ENCODE results near the gene ABCC3.
A peak's percentile ranks its signal among the peaks of the same experiment; 100 is the strongest.

Gene ABCC3

DNA sequence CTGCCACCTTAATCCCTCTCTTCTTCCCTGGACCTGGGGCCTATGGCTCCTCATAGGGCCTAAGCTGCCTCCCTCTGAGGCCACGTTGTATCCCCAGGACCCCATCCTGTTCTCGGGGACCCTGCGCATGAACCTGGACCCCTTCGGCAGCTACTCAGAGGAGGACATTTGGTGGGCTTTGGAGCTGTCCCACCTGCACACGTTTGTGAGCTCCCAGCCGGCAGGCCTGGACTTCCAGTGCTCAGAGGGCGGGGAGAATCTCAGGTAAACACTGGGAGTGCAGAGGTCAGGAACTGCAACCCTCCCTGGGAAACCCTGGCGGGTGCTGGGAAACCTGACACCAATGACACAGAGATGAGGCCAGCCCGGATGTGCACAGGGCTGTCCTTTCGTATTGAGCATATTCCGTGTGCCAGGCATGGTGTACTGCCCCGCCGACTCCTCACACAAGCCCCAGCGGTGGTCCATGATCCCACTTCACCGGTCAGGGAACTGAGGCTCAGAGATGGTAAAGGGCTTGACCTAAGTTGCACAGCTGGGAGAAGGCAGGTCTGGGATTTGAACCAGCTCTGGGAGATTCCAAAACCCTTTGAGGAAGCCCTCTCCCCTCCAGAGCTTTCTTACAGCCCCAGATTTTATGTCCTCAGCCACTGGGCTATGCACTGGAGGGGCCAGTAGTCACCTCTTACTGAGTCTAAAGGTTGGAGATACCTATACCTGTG lies 50.1 kb downstream of the ABCC3 start:
- DNase-seq (ENCODE audit: low spot score) = peak; percentile 75

DNA sequence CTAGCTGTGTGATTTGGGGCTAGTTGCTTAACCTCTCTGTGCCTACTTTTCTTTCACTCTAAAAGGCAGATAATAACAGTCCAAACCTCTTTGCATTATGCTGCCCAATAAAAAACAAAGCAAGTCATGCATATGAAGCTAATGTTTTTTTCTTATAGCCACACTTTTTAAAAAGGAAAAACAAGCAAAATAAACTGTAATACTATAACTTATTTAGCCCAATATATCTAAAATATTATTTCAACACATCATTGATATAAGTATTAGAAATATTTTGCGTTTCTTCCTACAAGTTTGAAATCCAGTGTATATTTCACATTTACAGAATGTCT lies 50.6 kb downstream of the ABCC3 start:
- DNase-seq (ENCODE audit: low spot score) = no peak

DNA sequence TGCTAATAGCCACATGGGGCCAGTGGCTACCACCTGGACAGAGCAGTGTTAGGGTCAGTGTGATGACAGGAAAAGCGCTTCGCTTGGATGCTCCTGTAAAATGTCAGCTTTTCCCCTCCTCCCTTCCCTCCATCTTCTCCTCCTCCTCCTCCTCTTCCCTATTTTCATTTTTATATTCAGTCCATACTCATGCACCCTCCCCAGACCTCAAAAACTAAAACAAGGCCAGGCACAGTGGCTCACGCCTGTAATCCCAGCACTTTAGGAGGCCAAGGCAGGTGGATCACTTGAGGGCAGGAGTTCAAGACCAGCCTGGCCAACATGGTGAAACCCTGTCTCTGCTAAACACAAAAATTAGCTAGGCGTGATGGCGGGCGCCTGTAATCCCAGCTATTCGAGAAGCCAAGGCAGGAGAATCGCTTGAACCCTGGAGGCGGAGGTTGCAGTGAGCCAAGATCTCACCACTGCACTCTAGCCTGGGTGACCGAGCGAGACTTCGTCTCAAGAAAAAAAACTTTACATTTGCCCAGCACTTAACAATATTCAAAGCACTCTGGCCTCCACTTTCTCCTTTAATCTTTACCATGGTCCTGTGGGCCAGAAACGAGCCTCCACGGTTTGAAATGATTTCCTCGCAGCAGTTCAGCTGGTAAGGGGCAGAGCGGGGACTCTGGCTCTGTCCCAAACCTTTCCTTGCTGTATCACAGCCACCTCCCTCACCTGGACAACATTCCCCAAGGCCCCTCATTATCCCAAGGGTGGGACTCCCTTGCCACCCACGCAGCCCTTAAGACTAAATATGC lies 51.2 kb downstream of the ABCC3 start:
- no peak for DNase-seq (ENCODE audit: low spot score)

DNA sequence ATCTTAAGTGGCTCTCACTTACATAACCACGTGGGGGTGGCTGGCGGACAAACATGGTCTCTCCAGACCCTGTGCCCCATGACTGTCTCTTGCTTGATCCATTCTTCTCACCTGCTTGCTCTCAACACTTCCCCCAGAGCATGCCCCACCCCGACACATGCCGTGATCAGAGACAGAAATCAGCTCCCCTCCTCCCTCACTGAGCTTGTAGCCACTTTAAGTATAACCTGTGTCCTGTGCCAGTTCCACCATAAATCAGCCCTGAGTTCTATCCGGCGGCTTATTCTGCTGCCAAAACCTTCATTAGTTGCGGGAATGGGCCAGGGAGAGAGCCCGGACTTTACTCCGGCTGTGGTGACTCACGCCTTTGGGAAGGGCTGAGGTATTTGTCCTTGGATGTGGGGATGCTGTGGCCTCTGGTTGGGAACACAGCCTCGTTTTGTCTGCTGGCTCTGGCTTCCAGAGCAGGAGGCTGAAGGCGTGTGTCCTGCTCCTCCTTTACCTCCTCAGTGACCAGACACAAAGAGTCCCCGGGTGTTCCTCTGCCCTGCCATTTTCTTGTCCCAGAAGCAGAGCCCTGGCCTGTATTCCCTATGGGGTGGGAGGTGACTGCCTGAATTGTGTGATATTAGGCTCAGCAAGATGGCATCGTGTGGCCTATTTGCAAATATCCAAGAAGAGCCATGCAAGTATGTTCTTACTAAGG lies 52.0 kb downstream of the ABCC3 start:
- peak; percentile 95 for DNase-seq (ENCODE audit: low spot score)

DNA sequence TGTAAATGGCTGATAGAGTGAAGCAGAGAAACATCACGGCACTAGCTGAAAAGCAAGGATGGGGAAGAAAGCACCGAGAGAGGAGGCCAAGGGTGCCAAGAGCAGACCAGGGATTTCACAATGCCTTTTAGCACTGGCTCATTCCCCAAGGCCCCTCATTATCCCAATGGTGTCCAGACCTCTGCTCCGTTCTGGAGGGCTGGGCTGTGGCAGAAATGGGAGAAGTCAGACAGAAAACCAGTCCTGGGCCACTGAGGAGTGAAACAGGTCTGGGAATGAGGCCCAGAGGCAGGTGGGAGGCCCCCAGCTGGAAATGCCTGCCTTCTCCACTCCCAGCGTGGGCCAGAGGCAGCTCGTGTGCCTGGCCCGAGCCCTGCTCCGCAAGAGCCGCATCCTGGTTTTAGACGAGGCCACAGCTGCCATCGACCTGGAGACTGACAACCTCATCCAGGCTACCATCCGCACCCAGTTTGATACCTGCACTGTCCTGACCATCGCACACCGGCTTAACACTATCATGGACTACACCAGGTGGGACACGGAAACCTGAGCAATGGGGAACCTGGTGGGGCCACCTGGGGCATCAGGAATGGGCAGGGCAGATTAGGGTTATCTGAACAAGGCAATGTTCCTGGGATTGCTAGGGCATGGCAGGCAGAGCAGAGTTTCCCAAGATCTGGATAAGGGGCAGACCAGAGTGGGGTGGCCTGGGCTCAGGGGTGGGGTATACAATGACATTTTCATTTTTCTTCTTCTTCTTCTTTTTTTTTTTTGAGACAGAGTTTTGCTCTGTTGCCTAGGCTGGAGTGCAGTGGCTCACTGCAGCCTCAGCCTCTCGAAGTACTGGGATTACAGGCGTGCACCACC lies 52.8 kb downstream of the ABCC3 start:
- peak; percentile 86 for DNase-seq (ENCODE audit: low spot score)

DNA sequence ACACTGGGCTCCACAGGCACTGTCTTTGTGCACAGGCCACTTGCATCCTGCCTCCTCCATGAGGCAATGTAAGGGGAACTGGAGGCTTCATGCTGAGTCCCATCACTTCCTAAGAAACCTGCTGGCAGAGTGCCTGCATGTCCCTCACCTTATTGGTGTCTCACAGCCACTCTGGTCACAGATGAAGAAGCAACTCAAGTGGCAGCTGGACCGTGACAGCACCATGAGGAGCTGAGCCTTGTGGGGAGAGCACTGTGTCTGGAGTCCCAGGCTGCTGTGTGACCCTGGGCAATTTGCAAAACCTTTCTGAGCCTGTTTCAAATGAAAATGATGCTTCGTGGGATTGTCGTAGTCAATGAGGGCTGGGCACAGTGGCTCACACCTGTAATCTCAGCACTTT lies 53.6 kb downstream of the ABCC3 start:
- DNase-seq (ENCODE audit: low spot score) = no peak

DNA sequence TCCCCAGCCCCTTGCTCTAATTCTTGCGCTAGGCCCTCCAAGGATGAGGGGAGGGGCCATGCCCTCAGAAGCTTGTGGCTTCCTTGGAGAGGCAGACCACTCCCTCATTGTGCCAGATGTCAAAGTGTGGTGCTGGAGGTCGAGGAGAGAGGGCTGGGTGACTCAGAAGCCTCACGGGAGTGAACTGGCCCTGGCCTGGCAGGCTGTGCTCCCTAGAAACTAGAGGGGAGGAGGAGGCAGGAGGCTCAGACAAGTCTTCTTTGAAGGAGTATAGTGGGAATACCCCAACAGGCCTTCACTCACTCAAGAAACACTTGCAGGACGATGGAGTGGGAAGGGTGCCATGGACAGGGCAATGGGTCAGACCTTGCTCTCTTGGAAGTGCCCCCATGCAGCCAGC lies 54.6 kb downstream of the ABCC3 start:
- DNase-seq (ENCODE audit: low spot score) = no peak

DNA sequence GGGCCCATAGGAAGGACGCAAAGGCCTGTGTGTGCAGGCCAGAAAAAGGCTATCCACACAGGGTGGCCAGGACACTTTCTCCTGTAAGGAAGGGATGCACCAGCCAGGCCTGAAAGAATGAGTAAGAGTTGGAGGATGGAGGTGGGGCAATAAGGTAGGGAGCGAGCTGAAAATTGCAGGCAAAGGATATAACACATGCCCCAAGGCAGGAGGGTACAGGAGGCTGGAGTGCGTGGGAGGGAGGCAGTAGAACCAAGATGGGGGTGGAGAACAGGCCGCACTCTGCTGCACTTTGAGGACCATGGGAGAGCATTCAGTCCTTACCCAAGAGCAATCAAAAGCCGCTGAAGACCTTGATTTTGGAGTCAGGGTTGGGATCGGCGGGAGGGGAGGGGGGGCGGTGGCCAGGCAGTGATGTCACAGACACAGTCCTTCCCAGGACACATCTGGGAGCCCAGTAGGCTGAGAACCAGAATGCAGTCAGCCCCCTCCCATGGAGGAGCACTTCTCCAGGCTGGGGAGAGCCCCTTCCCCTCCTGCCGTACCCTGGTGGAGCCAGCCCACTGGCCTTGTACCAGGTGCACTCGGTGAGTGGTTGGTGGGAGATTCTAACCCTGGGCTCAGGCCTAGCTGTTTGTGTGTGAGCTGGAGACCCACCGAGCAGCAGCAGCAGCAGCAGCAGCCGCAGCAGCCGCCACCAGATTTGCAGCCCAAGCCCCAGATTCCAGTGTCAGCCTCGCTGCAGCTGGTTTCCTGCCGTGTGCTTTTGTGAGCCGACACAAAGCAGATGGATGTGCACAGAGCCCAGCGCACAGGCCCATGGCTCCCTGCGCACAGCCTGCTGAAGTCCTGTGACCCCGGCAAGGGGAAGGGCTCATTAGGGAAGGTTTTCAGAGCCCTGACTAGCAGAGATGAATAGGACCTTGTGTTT lies 55.5 kb downstream of the ABCC3 start:
- no peak for DNase-seq (ENCODE audit: low spot score)

DNA sequence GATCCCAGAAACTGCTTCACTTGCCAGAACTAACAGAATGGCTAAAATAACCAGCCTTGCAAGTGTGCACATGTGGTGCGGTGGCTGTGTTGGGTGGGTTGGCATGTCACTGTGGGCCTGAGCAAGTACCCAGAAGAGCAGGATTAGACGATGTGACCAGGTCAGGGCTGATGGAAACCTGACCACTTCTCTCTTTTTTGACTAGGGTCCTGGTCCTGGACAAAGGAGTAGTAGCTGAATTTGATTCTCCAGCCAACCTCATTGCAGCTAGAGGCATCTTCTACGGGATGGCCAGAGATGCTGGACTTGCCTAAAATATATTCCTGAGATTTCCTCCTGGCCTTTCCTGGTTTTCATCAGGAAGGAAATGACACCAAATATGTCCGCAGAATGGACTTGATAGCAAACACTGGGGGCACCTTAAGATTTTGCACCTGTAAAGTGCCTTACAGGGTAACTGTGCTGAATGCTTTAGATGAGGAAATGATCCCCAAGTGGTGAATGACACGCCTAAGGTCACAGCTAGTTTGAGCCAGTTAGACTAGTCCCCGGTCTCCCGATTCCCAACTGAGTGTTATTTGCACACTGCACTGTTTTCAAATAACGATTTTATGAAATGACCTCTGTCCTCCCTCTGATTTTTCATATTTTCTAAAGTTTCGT lies 56.3 kb downstream of the ABCC3 start:
- DNase-seq (ENCODE audit: low spot score) = no peak

DNA sequence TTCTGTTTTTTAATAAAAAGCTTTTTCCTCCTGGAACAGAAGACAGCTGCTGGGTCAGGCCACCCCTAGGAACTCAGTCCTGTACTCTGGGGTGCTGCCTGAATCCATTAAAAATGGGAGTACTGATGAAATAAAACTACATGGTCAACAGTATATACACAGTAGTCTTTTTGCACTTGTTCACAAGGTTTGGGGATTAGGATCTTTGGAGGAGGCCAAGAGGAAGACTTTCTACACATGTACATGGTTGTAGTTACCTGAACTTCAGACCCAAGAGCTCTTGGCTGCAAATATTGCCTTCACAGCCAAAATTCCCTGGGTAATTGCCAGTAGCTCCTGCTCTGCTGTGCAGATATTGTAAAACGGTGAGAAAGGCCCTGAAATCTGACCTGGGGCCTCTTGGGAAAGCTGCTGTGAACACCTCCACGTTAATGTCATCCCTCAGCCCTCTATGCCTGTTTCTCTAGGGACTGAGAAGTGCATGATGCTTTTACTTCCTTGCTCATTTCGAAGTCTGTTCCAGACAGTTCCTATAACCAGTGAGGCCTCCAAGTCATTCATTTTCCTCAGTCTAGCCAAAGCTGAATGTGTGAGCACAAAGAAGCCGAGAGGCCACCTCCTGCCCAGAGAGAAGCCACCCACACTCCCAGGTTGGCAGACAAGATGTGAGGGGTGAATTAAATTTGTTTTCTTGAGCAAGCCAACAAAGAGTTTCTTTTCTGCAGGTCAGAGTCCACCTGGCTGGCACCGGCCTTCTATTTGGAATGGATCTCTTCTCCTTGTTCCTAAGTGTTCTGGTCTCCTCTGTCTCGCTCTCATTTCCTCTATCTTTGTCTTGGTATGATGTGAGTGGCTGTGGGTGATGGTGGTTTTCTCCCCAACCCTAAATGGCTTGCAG lies 57.1 kb downstream of the ABCC3 start:
- DNase-seq (ENCODE audit: low spot score) = no peak

DNA sequence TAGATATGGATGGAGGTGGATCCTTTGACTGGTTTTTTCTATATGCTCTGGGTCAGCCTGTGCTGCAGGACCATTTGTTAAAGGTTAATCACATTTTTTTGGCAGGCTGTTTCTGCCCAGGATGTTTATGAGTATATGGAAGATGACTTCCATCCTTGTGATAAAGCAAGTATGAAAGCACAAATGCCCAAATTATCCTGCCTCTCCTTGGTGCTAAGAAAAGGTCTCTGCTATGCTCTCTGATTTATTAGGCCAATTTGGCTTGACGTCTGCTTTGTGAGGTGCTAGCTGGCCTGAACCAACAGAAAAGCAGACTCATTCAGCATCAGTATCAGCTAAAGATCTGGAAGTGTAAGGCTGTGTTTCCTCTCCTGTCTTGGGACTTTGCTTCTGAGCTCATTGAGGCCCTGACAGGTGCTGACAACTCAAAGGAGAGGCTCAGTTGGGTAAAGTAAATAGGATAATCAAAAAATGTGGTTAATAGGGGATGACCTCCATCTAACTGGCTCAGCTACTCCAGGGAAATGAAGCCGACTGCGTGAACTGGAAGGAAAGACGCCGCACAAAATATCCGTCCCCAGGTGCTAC lies 57.9 kb downstream of the ABCC3 start:
- no peak for DNase-seq (ENCODE audit: low spot score)

DNA sequence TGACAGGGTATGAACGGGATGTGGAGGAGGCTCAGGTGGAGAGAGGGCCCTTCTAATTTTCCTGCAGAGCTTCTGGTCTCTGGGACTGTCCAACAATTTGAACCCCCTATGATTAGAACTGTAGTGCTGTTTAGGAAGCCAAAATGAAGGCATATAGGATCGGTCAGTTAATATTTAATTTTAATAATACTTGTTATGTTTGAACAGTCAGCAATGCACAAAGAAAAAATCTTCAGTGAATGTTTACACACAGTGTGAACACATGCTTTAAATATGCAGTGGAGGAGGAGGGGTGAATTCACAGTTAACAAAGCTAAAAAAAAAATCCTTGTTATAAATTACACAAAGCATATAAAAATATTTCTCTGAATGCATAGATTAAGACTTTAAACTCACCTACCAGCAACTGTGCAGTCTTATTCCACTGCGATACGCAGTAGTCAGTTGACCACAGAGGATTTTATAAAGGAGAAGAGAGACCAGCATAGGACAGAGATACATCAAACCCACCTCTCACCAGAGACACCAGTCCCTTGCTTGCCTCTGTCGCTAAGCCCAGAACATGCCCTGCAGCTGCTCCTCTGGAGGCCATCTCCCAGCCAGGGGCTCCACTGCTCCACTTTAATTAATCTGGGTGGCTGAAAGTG lies 58.5 kb downstream of the ABCC3 start:
- DNase-seq (ENCODE audit: low spot score) = peak; percentile 43

DNA sequence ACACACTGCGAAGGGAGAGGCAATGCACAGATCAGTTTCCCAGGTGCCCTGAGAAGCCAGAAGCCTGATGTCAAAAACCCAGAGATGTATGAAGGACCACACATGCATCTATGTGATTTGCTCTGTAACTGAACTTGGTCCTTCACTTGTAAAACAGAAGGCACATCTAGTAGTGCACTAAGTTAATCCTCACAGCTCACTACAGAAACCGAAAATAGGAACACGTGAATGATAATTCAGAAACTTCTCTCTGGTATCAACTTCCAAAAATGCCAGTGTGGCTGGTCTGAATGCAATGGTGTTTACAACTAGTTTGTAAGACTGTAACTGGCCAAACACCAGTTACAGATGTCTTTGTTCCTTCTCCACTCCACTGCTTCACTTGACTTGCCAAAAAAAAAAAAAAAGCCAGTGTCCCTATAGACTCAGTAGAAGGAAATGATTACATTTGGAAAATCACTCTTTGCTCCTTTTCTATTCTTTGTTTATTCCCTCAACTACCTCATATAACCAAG lies 61.7 kb downstream of the ABCC3 start:
- no peak for DNase-seq (ENCODE audit: low spot score)

DNA sequence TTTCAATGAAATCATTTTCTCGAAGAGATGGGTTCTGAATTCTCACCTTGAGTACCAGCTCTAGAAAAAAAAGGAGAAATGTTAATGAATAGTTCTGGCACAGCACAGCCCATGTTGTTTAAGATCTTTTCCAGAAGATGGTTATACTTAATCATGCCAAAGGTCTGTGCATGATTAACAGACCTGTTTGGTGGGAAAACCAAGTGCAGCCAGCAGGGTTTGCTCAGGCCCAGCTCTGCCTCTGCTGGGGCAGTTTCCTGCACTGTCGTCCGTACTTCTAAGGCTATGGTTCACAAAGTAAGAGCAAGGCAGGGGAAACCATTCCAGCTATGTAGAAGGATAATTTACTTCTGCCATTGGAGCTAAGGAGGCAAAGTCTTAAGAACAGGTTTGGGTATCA lies 62.4 kb downstream of the ABCC3 start:
- DNase-seq (ENCODE audit: low spot score) = no peak

DNA sequence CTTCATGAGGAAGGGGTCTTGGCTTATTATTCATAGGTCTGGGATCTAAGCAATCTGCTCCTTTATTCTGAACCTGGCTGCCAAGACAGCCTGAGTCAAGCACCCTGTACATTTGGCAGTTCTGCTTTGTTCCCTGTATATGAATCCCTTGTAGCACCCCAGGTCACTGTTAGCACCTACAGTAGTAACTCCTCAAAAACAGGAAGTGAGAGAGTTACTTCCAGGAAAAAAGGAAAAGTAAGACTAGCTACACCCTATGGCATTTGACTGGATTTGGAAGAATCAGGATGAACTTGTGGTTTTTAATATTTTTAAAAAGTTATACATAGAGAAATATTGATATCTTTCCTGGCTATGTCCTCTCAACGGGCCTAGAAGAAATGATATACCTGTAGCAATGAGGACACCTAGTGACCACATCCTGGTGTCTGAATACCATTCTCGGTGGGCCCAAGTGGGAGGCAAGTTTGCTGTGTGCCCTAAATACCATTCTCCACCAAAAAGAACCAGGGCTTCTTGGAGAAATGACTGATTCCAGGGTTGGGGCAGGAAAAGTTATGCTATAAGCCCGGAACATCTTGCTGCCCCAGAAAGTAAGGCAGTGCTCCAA lies 63.1 kb downstream of the ABCC3 start:
- no peak for DNase-seq (ENCODE audit: low spot score)

DNA sequence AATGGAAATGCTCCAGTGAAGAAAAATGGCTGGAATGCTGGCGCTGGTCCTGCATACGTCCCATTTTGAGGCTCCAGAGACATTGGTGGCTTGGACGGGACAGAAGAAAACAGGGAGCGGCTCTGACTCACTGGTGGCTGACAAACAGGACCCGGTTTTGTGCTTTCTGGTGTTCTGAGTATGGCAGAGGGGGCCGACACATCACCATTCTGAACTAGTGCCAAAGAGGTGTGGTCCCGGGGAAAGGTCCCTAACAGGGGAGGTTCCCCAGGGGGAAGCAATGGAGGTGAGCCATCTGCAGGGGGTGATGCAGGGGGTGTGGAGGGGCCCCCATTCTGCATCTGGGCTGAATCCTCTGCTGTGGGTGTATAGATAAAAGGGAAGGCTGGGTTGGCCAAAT lies 64.7 kb downstream of the ABCC3 start:
- DNase-seq (ENCODE audit: low spot score) = peak; percentile 35

DNA sequence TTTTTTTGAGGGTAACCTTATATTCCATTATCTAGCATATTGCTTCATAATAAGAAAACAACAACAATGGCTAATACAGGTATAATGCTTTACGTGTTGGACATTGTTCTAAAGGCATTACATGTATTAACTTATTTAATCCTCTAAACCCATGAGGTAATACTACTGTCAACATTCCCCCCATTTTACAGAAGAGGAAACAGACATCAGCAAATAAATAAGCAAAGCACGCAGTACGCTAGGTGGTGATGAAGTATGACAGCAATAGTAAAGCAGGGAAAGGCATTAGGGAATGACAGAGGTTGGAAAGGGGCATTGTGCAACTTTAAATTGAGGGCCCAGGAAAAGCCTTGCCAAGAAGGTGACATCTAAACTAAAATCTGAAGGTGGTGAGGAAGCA lies 68.5 kb downstream of the ABCC3 start:
- DNase-seq (ENCODE audit: low spot score) = no peak
